Measurements from ENCODE around the gene GID8. TPM values are rescaled to one million over a fixed set of nuclear protein-coding genes. Genes with fewer than 3 reads are reported as not detected.

The GID8 gene
- total RNA-seq, 4 donors from 2014 or later = 39.6 to 59.3 (median 44.2) TPM

DNA sequence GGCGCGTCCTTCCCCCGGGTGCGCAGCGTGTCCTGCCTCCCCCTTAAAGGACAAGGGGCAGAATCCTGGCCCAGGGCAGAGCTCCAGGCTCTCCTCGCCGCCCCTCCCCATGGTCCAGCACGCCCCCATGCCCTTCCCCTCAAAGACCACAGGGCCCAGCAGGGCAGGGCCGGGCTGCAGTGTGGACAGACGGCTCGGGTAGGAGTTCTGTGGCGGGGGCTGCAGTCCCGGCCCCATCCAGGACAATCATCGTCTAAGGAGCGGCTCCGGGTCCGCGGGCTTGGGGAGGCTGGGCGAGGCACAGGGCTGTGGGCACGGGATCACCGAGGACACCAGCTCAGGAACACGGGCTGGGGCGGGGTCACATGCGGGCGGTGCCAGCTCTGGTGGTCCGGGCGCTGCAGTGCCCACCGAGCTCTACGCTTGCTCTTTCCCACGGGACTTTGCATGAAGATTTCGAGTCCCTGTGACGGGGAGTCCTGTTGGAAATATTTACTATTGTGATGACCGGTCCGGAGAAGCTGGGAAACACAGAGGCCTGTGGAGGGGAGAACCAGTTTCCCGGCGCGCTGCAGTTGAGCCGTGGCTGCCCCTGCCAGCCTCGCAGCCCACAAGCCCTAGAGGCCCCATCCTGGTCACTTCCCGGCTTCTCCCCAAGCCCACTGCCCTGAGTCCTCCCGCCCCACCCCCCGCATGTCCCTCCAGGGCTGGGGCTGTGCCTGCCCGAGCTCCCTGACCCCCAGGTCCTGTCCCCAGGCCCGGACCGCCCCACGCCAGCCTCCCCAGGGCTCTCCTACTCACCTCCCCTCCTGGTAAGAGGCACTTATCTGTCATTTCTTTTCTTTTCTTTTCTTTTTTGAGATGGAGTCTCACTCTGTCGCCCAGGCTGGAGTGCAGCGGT, 35.1 kb downstream of the GID8 start:
- no peak for TF ChIP-seq CTCF (IDR thresholded peaks at IDR 0.05)
- TF ChIP-seq POLR2A (IDR thresholded peaks at IDR 0.05) = no peak

DNA sequence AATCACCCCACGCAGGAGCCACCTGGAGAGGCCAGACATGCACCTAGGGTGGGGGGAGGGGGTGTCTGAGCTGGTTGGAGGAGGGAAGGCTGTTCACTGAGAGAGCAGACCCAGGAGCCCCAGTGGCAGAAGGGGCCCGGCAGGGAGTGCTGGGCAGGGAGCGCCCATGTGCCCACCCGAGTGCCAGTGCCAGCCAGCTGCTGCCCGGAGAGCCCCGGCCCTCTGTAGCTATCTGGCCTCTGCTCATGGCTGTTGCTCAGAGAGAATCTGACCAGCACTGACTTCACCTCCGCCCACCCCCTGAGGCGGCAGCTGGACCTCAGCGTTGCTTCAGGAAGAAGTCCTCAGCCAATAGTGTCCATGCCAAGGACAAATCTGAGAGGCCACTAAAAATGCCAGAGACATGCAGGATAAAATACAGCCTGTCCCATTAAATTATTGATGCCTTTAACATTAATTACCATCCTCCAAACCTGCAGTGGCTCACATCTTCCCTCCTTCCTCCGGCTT, 37.4 kb downstream of the GID8 start:
- intact Hi-C loops (cut with DNase I; ENCODE audit: low total_unique reads) = no loop called here
- WGBS, 2 donors = 51 to 64% methylated on average over 9 to 10 of the region's 10 CpGs
- H3K4me3 ChIP-seq (ENCODE audit: low read depth, poor library complexity, severe bottlenecking) = no peak overlapping the region
- TF ChIP-seq CTCF (IDR thresholded peaks at IDR 0.05) (no peak), POLR2A (IDR thresholded peaks at IDR 0.05) (no peak)
- DNase-seq (ENCODE audit: low spot score in 2 of 2) = no peak

More for the DNA sequence above, 35.1 kb downstream of the GID8 start:
- intact Hi-C loops (cut with DNase I; ENCODE audit: low total_unique reads) = no loop called here
- no peak overlapping the region for H3K4me3 ChIP-seq (ENCODE audit: low read depth, poor library complexity, severe bottlenecking)
- WGBS, 2 donors = 16 to 17% methylated on average over 39 to 40 of the region's 48 CpGs
- no peak for DNase-seq (ENCODE audit: low spot score in 2 of 2)

DNA sequence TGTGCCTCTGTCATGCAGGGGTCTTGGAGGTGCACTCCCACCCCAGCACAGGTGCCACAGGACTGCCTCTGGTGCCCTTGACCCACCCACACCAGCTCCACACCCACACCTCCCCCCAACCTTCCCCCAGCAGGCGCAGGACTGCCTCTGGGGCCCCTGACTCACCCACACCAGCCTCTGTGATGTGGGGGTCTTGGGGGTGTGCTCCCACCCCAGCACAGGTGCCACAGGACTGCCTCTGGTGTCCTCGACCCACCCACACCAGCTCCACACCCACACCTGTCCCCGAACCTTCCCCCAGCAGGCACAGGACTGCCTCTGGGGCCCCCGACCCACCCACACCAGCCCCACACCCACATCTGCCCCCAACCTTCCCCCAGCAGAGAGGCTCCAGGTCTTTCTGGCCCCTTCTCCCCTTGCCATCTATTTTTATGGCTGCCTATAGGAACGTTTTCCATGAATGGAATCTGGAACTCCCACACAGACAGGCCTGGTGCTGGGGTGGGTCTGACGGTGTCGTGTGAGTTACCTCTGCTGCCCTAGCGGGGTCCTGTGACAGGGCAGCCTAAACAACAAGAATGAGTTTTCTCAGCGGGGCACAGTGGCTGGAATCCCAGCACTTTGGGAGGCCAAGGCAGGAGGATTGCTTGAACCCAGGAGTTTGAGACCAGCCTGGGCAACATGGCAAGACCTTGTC, 38.0 kb downstream of the GID8 start:
- intact Hi-C loops (cut with DNase I; ENCODE audit: low total_unique reads) = no loop called here
- WGBS, 2 donors = 54 to 61% methylated on average over 8 to 9 of the region's 9 CpGs

GRCh38 chr20:62976886-62977285, 38.9 kb downstream of the GID8 start:
- H3K4me3 ChIP-seq (ENCODE audit: low read depth, poor library complexity, severe bottlenecking) = no peak overlapping the region
- DNase-seq (ENCODE audit: low spot score in 2 of 2) = no peak
- WGBS, 2 donors = 88 to 89% methylated on average over 16 of the region's 16 CpGs
- intact Hi-C loops (cut with DNase I; ENCODE audit: low total_unique reads) = no loop called here
- TF ChIP-seq CTCF (IDR thresholded peaks at IDR 0.05) = no peak
- no peak for TF ChIP-seq POLR2A (IDR thresholded peaks at IDR 0.05)

More for the DNA sequence above, 38.0 kb downstream of the GID8 start:
- no peak for DNase-seq (ENCODE audit: low spot score in 2 of 2)
- TF ChIP-seq POLR2A (IDR thresholded peaks at IDR 0.05) (no peak), CTCF (IDR thresholded peaks at IDR 0.05) (no peak)
- no peak overlapping the region for H3K4me3 ChIP-seq (ENCODE audit: low read depth, poor library complexity, severe bottlenecking)

GRCh38 chr20:62977613-62978560, 39.9 kb downstream of the GID8 start:
- no peak for TF ChIP-seq POLR2A (IDR thresholded peaks at IDR 0.05)
- no peak for TF ChIP-seq CTCF (IDR thresholded peaks at IDR 0.05)
- H3K4me3 ChIP-seq (ENCODE audit: low read depth, poor library complexity, severe bottlenecking) = no peak overlapping the region
- WGBS, 2 donors = 55 to 64% methylated on average over 31 to 38 of the region's 38 CpGs
- DNase-seq (ENCODE audit: low spot score in 2 of 2) = no peak
- intact Hi-C loops (cut with DNase I; ENCODE audit: low total_unique reads) = no loop called here
